NCI-H524 treated with DMSO at 0.1 percent for 48 hours (cell line): ENCODE measurements around the gene FILIP1L.
"Not testable (repeated sequence)": the region's sequence is repeated elsewhere in the genome, so short reads cannot be mapped to it uniquely, and the experiment has no call there.

Experiments
- DNase-seq: peaks from one replicate; lab custom pipeline; 2025; lab: John Stamatoyannopoulos, UW

Gene FILIP1L

GRCh38 chr3:99842826-99843589 is 271.3 kb downstream of the FILIP1L start:
- DNase-seq = peak; percentile 39

GRCh38 chr3:99841949-99842348 is 272.4 kb downstream of the FILIP1L start:
- not testable (repeated sequence) for DNase-seq

- no peak for DNase-seq
Observed at GRCh38 chr3:99839613-99840012, 274.7 kb downstream of the FILIP1L start.

GRCh38 chr3:99838755-99839154 is 275.5 kb downstream of the FILIP1L start:
- DNase-seq = no peak

GRCh38 chr3:99837715-99838114 is 276.6 kb downstream of the FILIP1L start:
- DNase-seq = no peak

GRCh38 chr3:99836681-99837080 is 277.6 kb downstream of the FILIP1L start:
- DNase-seq = no peak

- no peak for DNase-seq
Observed at GRCh38 chr3:99834211-99834957, 279.9 kb downstream of the FILIP1L start.

- DNase-seq = no peak
Observed at GRCh38 chr3:99833617-99834205, 280.6 kb downstream of the FILIP1L start.

- no peak for DNase-seq
Observed at GRCh38 chr3:99829844-99830243, 284.5 kb downstream of the FILIP1L start.

GRCh38 chr3:99825004-99825640 is 289.2 kb downstream of the FILIP1L start:
- DNase-seq = peak; percentile 35

- DNase-seq = peak; percentile 13
Observed at GRCh38 chr3:99823723-99824711, 290.3 kb downstream of the FILIP1L start.

GRCh38 chr3:99818818-99819217 is 295.5 kb downstream of the FILIP1L start:
- DNase-seq = no peak

GRCh38 chr3:99817437-99818240 is 296.7 kb downstream of the FILIP1L start, which contains the start of gene CMSS1:
TSS of gene CMSS1 (plus strand) at chr3:99817862.
- DNase-seq = peak; percentile 49

GRCh38 chr3:99817047-99817436 is 297.3 kb downstream of the FILIP1L start:
- DNase-seq = no peak

- DNase-seq = no peak
Observed at GRCh38 chr3:99810403-99810802, 303.9 kb downstream of the FILIP1L start.

- DNase-seq = no peak
Observed at GRCh38 chr3:99809565-99809964, 304.7 kb downstream of the FILIP1L start.

GRCh38 chr3:99808163-99808794 is 306.0 kb downstream of the FILIP1L start:
- peak; percentile 43 for DNase-seq

GRCh38 chr3:99805160-99805559 is 309.1 kb downstream of the FILIP1L start:
- no peak for DNase-seq

GRCh38 chr3:99803297-99803696 is 311.0 kb downstream of the FILIP1L start:
- no peak for DNase-seq

- no peak for DNase-seq
Observed at GRCh38 chr3:99799422-99799821, 314.9 kb downstream of the FILIP1L start.
